Coronary artery (tissue), 2 donors: Measurements from ENCODE around the gene DUSP18.

ENCODE experiments used
- DNase-seq: peaks from one replicate; pipeline ENCODE4 v3.0.0-alpha.2; 2017; ENCODE audit warnings: low spot score
- H3K27ac ChIP-seq, 2 donors: fragments of 200-600 bp; sonication (generic); one replicate each; pipeline ENCODE4 v1.5.1; 2016 to 2019
- H3K4me3 ChIP-seq: fragments of 200-600 bp; sonication (generic); 2 replicates; pipeline ENCODE4 v1.5.1; 2016; ENCODE audit warnings: mild to moderate bottlenecking, moderate library complexity
- CTCF ChIP-seq: fragments of 200-600 bp; sonication (generic); IDR thresholded peaks from one replicate; pipeline ENCODE4 v1.5.1; 2019; ENCODE audit warnings: antibody characterized with exemption

The DUSP18 gene

GRCh38 chr22:30701872-30702271 is 34.2 kb upstream of the DUSP18 start:
- TF ChIP-seq CTCF: no peak
- DNase-seq: no peak
- H3K27ac ChIP-seq: no peak overlapping the region
- H3K4me3 ChIP-seq: no peak overlapping the region

- no peak for TF ChIP-seq CTCF
- no peak overlapping the region for H3K4me3 ChIP-seq
- no peak overlapping the region for H3K27ac ChIP-seq
- DNase-seq: no peak
These were observed 30.3 kb upstream of the DUSP18 start for GRCh38 chr22:30697975-30698374.

- Histone ChIP-seq H3K4me3 (no peak overlapping the region), H3K27ac (no peak overlapping the region)
- TF ChIP-seq CTCF: no peak
- DNase-seq: no peak
These were observed 28.4 kb upstream of the DUSP18 start for GRCh38 chr22:30695871-30696655.

- no peak for DNase-seq
- Histone ChIP-seq H3K4me3 (peak overlapping the region; percentile 79), H3K27ac (no peak overlapping the region)
These were observed 27.7 kb upstream of the DUSP18 start for GRCh38 chr22:30695351-30695851.

GRCh38 chr22:30694640-30695350 is 27.1 kb upstream of the DUSP18 start, which contains the start of gene OSBP2:
Gene OSBP2, plus strand, starts transcription at chr22:30694874. Its CDS starts 36 bp downstream, at chr22:30694910.
- Histone ChIP-seq H3K4me3 (peak within 1 kb of the TSS; percentile 79), H3K27ac (peak within 1 kb of the TSS in 1 of 2 donors; percentile 31)
- TF ChIP-seq CTCF: no peak
- DNase-seq: no peak

More at GRCh38 chr22:30695351-30695851, 27.7 kb upstream of the DUSP18 start:
- TF ChIP-seq CTCF: no peak

- TF ChIP-seq CTCF: no peak
- H3K4me3 ChIP-seq: peak overlapping the region; percentile 79
- H3K27ac ChIP-seq: peak overlapping the region in 1 of 2 donors; percentile 31
- DNase-seq: no peak
These were observed 26.5 kb upstream of the DUSP18 start for GRCh38 chr22:30694171-30694639.
